ENCODE measurements around the gene PTPN9. TPM values are rescaled to one million over a fixed set of nuclear protein-coding genes. Genes with fewer than 3 reads are reported as not detected.

The PTPN9 gene
- total and polyA plus RNA-seq, 2 of the 4 experiments (the other 2 are of a cell fraction) = 26.5 to 38.9 TPM

DNA sequence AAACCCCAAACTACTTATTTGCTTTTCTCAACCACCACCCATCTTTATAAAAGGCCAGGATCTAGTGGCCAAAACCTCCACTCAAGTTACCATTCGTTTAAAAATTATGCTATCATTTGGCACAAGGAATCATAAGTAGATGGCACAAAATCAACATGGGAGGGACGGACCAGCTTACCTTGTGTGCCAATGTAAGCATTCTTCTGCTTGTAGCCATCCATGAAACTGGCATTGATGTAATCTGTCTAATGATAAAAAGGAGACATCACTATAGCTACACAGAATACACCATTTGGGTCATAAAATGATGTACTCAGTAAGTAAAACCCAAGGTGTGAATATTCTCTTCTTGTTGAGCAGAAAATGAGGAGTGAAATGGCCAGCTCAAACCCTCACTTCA, 99.4 kb downstream of the PTPN9 start:
- Histone ChIP-seq H2AFZ (replicated peaks; ENCODE audit: low read length, poor library complexity) (no peak overlapping the region), H3K9ac (ENCODE audit: low read depth, low read length) (no peak overlapping the region), H3K27ac (ENCODE audit: insufficient read depth, low read length) (no peak overlapping the region), H3K27me3 (ENCODE audit: control insufficient read depth, insufficient read depth, low read length) (no peaks in the 10 kb centered on the region), H2BK120ac (ENCODE audit: low read depth, low read length) (no peak overlapping the region), H4K5ac (ENCODE audit: low read depth, low read length) (no peak overlapping the region), H2AK9ac (replicated peaks; ENCODE audit: low read depth, low read length, poor library complexity) (no peak overlapping the region), H3K4me1 (ENCODE audit: control insufficient read depth, insufficient read depth, low read length) (no peaks in the 10 kb centered on the region), H3K18ac (ENCODE audit: low read depth, low read length) (no peak overlapping the region), H3K36me3 (ENCODE audit: control insufficient read depth, insufficient read depth, low read length) (peaks cover 21% of the 10 kb centered on the region), H3K56ac (ENCODE audit: extremely low read depth, insufficient read depth, low read length) (no peak overlapping the region), H2BK15ac (ENCODE audit: low read depth, low read length) (no peak overlapping the region), H3K14ac (replicated peaks; ENCODE audit: low read depth, low read length) (no peak overlapping the region), H3K4me3 (ENCODE audit: insufficient read depth, low read depth, low read length) (no peak overlapping the region), H2AK5ac (ENCODE audit: low read depth, low read length) (no peak overlapping the region), H2BK20ac (ENCODE audit: low read depth, low read length) (no peak overlapping the region), H4K8ac (ENCODE audit: low read depth in 2 of 2, low read length in 2 of 2) (no peak overlapping the region), H3K4ac (ENCODE audit: low read depth, low read length) (no peak overlapping the region), H3K79me1 (ENCODE audit: low read depth in 1 of 2, low read length in 2 of 2) (peaks cover 17 to 20% of the 10 kb centered on the region in 2 experiments; a peak in 3 of 4 replicates), H3K9me3 (ENCODE audit: control insufficient read depth, insufficient read depth, low read length) (no peaks in the 10 kb centered on the region; the same call in 1 of the 2 replicates), H3K4me2 (ENCODE audit: low read depth, low read length) (no peak overlapping the region), H4K91ac (ENCODE audit: insufficient read depth, low read depth, low read length) (no peak overlapping the region), H3K9me1 (ENCODE audit: insufficient read depth, low read length) (0 out of 2 replicates have a peak, but pooled peaks cover 5% of the 10 kb centered on the region), H3K23ac (ENCODE audit: low read depth, low read length) (no peak overlapping the region), H4K20me1 (ENCODE audit: insufficient read depth, low read length) (no peaks in the 10 kb centered on the region), H2BK5ac (ENCODE audit: low read depth, low read length, poor library complexity, severe bottlenecking) (no peak overlapping the region)
- ChIA-PET POLR2A (ENCODE audit: unreplicated experiment) (no interaction called here), CTCF (no interaction called here)
- ATAC-seq (ENCODE audit: low read depth) = no peak
- TF ChIP-seq MXI1 (IDR thresholded peaks at IDR 0.05; ENCODE audit: borderline replicate concordance, low read depth, low read length) = no peak
- no peak for TF ChIP-seq FOS (IDR thresholded peaks at IDR 0.05; ENCODE audit: low read depth, low read length)
- TF ChIP-seq, protein P1, sequence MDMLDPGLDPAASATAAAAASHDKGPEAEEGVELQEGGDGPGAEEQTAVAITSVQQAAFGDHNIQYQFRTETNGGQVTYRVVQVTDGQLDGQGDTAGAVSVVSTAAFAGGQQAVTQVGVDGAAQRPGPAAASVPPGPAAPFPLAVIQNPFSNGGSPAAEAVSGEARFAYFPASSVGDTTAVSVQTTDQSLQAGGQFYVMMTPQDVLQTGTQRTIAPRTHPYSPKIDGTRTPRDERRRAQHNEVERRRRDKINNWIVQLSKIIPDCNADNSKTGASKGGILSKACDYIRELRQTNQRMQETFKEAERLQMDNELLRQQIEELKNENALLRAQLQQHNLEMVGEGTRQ (IDR thresholded peaks at IDR 0.05; ENCODE audit: low read depth, low read length) = no peak
- TF ChIP-seq RCOR1 (IDR thresholded peaks at IDR 0.05; ENCODE audit: insufficient replicate concordance, low read length) = no peak
- TF ChIP-seq NFE2L2 (IDR thresholded peaks at IDR 0.05; ENCODE audit: low read depth, low read length) = no peak
- no peak for TF ChIP-seq POLR2A (IDR thresholded peaks at IDR 0.05; ENCODE audit: low read depth, low read length)
- no peak for TF ChIP-seq RFX5 (IDR thresholded peaks at IDR 0.05; ENCODE audit: low read depth, low read length)
- no peak for TF ChIP-seq MAZ (IDR thresholded peaks at IDR 0.05; ENCODE audit: borderline replicate concordance, low read depth, low read length)
- TF ChIP-seq, protein P2, sequence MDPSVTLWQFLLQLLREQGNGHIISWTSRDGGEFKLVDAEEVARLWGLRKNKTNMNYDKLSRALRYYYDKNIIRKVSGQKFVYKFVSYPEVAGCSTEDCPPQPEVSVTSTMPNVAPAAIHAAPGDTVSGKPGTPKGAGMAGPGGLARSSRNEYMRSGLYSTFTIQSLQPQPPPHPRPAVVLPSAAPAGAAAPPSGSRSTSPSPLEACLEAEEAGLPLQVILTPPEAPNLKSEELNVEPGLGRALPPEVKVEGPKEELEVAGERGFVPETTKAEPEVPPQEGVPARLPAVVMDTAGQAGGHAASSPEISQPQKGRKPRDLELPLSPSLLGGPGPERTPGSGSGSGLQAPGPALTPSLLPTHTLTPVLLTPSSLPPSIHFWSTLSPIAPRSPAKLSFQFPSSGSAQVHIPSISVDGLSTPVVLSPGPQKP (IDR thresholded peaks at IDR 0.05; ENCODE audit: borderline replicate concordance, low read depth, low read length) = no peak
- no peak for TF ChIP-seq CEBPB (IDR thresholded peaks at IDR 0.05; ENCODE audit: low read depth, low read length)
- TF ChIP-seq RAD21 (IDR thresholded peaks at IDR 0.05; ENCODE audit: low read length) = no peak
- no peak for TF ChIP-seq MAFK (IDR thresholded peaks at IDR 0.05; ENCODE audit: low read depth, low read length)
- TF ChIP-seq CHD1 (IDR thresholded peaks at IDR 0.05; ENCODE audit: low read depth, low read length) = no peak
- intact Hi-C loops (cut with micrococcal nuclease) (no loop called here), dilution Hi-C loops (cut with HindIII; ENCODE audit: low sequenced_read_pairs, unreplicated experiment) (no loop called here), in situ Hi-C loops (cut with MboI; ENCODE audit: low sequenced_read_pairs) (no loop called here)
- no peak for DNase-seq
- BruUV-seq (replicated peaks) = no TSS peak
- 100% methylated on average over 1 of the region's 2 CpGs; no CpG with 5 or more reads in 1 of the 2 experiments for WGBS, 2 experiments (ENCODE audit: extremely low coverage in 2 of 2, insufficient read length in 1 of 2)
